Right cardiac atrium (tissue), 5 donors: ENCODE results near the gene P4HA1. TPM values are rescaled to one million over a fixed set of nuclear protein-coding genes. Genes with fewer than 3 reads are reported as not detected.
"Not testable (repeated sequence)": the region's sequence is repeated elsewhere in the genome, so short reads cannot be mapped to it uniquely, and the experiment has no call there.

Source experiments
- ATAC-seq, 2 donors: fragments of 200-7000 bp; cut with Tn5 transposase; one replicate each; pipeline versions ENCODE4 v1.8.0 to v1.9.1; 2020; ENCODE audit warnings: moderate library complexity in 2 of 2, mild to moderate bottlenecking in 1 of 2
- DNase-seq, 3 donors: peaks; one replicate each; pipeline ENCODE4 v3.0.0-alpha.2; 2020
- H3K27ac ChIP-seq: one replicate; pipeline ENCODE4 v1.5.1; 2013; ENCODE audit warnings: mild to moderate bottlenecking, low read length, control low read depth, moderate library complexity
- H3K27me3 ChIP-seq: one replicate; pipeline ENCODE4 v1.6.1; 2013; ENCODE audit not compliant: control insufficient read depth, insufficient read depth
- H3K4me1 ChIP-seq: one replicate; pipeline ENCODE4 v1.6.1; 2013; ENCODE audit warnings: low read length; ENCODE audit not compliant: control insufficient read depth, insufficient read depth
- H3K4me3 ChIP-seq: one replicate; pipeline ENCODE4 v1.5.1; 2013; ENCODE audit warnings: low read length, control low read depth
- H3K9me3 ChIP-seq: one replicate; pipeline ENCODE4 v1.6.1; 2013; ENCODE audit warnings: low read length; ENCODE audit not compliant: control insufficient read depth
- WGBS: extraction: QIAGEN DNeasy Blood & Tissue Kit; methylation state at CpG from one replicate; pipeline ENCODE4 v1.1.7; 2013; 5-methylcytosine and 5-hydroxymethylcytosine counted together
- intact Hi-C, 4 donors: fragments of 100-400 bp; cut with DNase I; formaldehyde crosslinking; loops; one replicate each; pipeline versions ENCODE4 v1.11.0 to v1.14.0; 2022 to 2023
- polyA plus RNA-seq: library from polyadenylated mRNA; stranded (reverse); fragments of 200-250 nt; gene quantifications from one replicate; pipeline ENCODE4 v1.2.3, GENCODE V29; 2013
- total RNA-seq, 4 donors: library from RNA; stranded (reverse); fragmentation: NEBNext Ultra II Directional; extraction: Animal tissue kit (Norgen Biotek cat#: 25700); gene quantifications; one replicate each; pipeline ENCODE4 v1.2.1, GENCODE V29; 2021
- donor health status: healthy with polysubstance abuse.
- donor health status: DM: no; HTN: yes; CAD: no.
- donor health status: DM: no; HTN: no; CAD: no.
- donor health status: DM: no; HTN: yes; CAD: no; lungs with severe emphysema.
- donor health status: DM: yes; HTN: yes; CAD: no.

P4HA1 gene
- total and polyA plus RNA-seq, 5 donors = 21.8 to 55.8 (median 43.5) TPM

GRCh38 chr10:73117976-73118743, 21.5 kb upstream of the P4HA1 start:
- Histone ChIP-seq H3K4me1 (no peaks in the 10 kb centered on the region), H3K27ac (peak overlapping the region; percentile 99), H3K27me3 (no peaks in the 10 kb centered on the region), H3K9me3 (no peaks in the 10 kb centered on the region), H3K4me3 (no peak overlapping the region)
- peak; percentile 62 to 68 for ATAC-seq
- intact Hi-C loops = no loop called here
- 47% methylated on average over 5 of the region's 5 CpGs for WGBS
- DNase-seq = no peak

DNA sequence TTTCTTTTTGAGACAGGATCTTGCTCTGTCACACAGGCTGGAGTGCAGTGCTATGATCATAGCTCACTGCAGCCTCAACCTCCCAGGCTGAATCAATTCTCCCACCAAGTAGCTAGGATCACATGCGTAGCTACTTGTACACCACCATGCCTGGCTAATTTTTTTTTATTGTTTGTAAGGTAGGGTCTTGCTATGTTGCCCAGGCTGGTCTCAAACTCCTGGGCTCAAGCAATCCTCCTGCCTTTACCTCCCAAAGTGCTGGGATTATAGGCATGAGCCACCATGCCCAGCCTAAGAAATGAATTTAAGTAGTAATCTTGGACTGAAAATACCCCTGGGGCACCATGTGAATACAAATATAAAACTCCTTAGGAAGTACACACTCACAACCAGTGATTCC, 19.4 kb upstream of the P4HA1 start:
- Histone ChIP-seq H3K4me3 (no peak overlapping the region), H3K9me3 (no peaks in the 10 kb centered on the region), H3K27me3 (no peaks in the 10 kb centered on the region), H3K4me1 (no peaks in the 10 kb centered on the region), H3K27ac (no peak overlapping the region)
- DNase-seq (no peak), ATAC-seq (no peak)
- WGBS = 95% methylated on average over 1 of the region's 1 CpG
- intact Hi-C loops = no loop called here

DNA sequence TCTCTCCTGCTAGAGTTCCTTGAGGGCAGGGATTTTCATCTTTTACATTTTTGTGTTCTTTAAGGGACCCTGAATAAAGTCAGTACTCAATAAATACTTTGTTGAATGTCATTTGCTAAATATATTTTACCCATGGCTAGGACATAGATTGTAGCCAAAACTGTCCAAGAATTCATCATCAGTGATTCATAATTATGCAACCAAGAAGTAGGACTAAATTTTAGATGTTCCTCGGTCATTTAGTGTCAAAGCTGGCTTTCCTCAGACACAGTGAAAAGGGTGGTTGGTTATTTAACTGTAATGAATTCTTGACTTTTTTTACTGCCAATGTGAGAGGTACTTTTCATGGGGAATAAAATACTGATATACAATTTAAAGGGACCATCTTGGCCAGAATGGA, 16.9 kb upstream of the P4HA1 start:
- no peaks in the 10 kb centered on the region for H3K9me3 ChIP-seq
- intact Hi-C loops = no loop called here
- no peak for ATAC-seq
- no peaks in the 10 kb centered on the region for H3K4me1 ChIP-seq
- H3K27ac ChIP-seq = no peak overlapping the region
- WGBS = 55% methylated on average over 1 of the region's 1 CpG
- H3K4me3 ChIP-seq = no peak overlapping the region
- H3K27me3 ChIP-seq = no peaks in the 10 kb centered on the region
- DNase-seq = no peak

GRCh38 chr10:73112032-73112431, 15.4 kb upstream of the P4HA1 start:
- DNase-seq, ATAC-seq, intact Hi-C loops, H3K9me3 ChIP-seq, H3K4me3 ChIP-seq, H3K27me3 ChIP-seq, H3K4me1 ChIP-seq, H3K27ac ChIP-seq: not testable (repeated sequence)
- 95% methylated on average over 13 of the region's 13 CpGs for WGBS

GRCh38 chr10:73110345-73110849, 13.7 kb upstream of the P4HA1 start, which contains the start of gene NUDT13:
TSS of gene NUDT13 (plus strand) at chr10:73110455. CDS start at chr10:73114366, 3,911 bp downstream.
- Histone ChIP-seq H3K27ac (peak within 1 kb of the TSS; percentile 95), H3K27me3 (no peaks in the 10 kb centered on the region), H3K4me1 (no peaks in the 10 kb centered on the region), H3K9me3 (no peaks in the 10 kb centered on the region), H3K4me3 (peak within 1 kb of the TSS; percentile 95)
- 1% methylated on average over 5 of the region's 5 CpGs for WGBS
- DNase-seq = peak; percentile 68 to 84 (median 73)
- peak; percentile 97 for ATAC-seq
- intact Hi-C loops = no loop called here

DNA sequence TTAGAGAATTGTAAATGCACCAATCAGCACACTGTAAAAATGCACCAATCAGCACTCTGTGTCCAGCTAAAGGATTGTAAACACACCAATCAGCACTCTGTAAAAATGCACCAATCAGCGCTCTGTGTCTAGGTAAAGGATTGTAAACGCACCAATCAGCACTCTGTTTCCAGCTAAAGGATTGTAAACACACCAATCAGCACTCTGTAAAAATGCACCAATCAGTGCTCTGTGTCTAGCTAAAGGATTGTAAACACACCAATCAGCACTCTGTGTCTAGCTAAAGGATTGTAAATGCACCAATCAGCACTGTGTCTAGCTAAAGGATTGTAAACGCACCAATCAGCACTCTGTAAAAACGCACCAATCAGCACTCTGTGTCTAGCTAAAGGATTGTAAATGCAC, 12.6 kb upstream of the P4HA1 start:
- H3K4me1 ChIP-seq, DNase-seq, intact Hi-C loops, H3K27me3 ChIP-seq, H3K4me3 ChIP-seq, ATAC-seq, H3K9me3 ChIP-seq, H3K27ac ChIP-seq: not testable (repeated sequence)
- 81% methylated on average over 4 of the region's 4 CpGs for WGBS

DNA sequence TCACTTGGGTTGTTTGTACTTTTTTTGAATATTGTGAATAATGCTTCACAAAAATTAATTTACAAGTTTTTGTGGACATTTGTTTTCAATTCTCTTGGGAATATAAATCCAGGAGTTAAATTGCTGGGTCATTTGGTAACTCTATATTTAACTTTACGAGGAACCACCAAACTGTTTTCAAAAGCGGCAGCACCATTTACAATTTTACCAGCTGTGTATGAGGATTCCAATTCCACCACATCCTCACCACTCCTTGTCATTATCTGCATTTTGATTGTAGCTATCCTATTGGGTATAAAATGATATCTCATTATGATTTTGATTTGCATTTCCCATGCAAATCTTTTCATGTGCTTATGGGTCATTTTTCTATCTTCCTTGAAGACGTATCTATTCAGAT, 9.6 kb upstream of the P4HA1 start:
- 95% methylated on average over 3 of the region's 3 CpGs for WGBS
- Histone ChIP-seq H3K9me3 (no peaks in the 10 kb centered on the region), H3K27me3 (no peaks in the 10 kb centered on the region), H3K27ac (no peak overlapping the region), H3K4me3 (no peak overlapping the region), H3K4me1 (no peaks in the 10 kb centered on the region)
- DNase-seq (no peak), ATAC-seq (no peak)
- intact Hi-C loops = no loop called here

- DNase-seq (no peak), ATAC-seq (no peak)
- Histone ChIP-seq H3K27ac (no peak overlapping the region), H3K9me3 (no peaks in the 10 kb centered on the region), H3K4me1 (no peaks in the 10 kb centered on the region), H3K27me3 (no peaks in the 10 kb centered on the region), H3K4me3 (no peak overlapping the region)
- 53% methylated on average over 1 of the region's 1 CpG for WGBS
- intact Hi-C loops = loop anchor here in 2 of 4 donors (5.0 to 10.0 kb wide), 2 partner anchors 63 to 66 kb away; partner anchors contain the start of genes ECD (in 1 of the 2) and FAM149B1 (in 1 of the 2)
These were observed 2.5 kb upstream of the P4HA1 start for GRCh38 chr10:73099141-73099540.

DNA sequence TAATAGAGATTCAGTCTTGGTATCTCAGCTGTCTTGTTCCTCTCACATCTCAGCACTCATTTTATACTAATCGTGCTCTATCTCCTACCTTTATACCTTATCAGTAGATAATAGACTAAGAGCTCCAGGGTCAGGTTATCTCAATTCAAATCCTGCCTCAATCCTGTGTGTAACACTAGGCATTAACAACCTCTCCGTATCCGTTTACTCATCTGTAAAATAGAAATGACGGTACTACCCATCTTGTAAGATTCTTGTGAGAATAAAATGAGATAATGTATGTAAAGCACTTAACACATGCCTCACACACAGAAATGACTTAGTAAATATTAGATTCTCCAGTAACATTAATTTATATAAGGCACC, 622 bp upstream of the P4HA1 start:
- intact Hi-C loops = loop anchor here in 2 of 4 donors (5.0 to 10.0 kb wide), 2 partner anchors 65 to 68 kb away; partner anchors contain the start of genes ECD (in 1 of the 2) and FAM149B1 (in 1 of the 2)
- ATAC-seq (no peak), DNase-seq (no peak)
- H3K27me3 ChIP-seq = no peaks in the 10 kb centered on the region
- H3K4me3 ChIP-seq = peak overlapping the region; percentile 31
- 29% methylated on average over 4 of the region's 4 CpGs for WGBS
- no peaks in the 10 kb centered on the region for H3K9me3 ChIP-seq
- no peak overlapping the region for H3K27ac ChIP-seq
- no peaks in the 10 kb centered on the region for H3K4me1 ChIP-seq

- Histone ChIP-seq H3K9me3 (no peaks in the 10 kb centered on the region), H3K27ac (peak overlapping the region; percentile 93), H3K4me3 (peak overlapping the region; percentile 68), H3K4me1 (no peaks in the 10 kb centered on the region), H3K27me3 (no peaks in the 10 kb centered on the region)
- intact Hi-C loops = loop anchor here in 2 of 4 donors (5.0 to 10.0 kb wide), 2 partner anchors 66 to 69 kb away; partner anchors contain the start of genes ECD (in 1 of the 2) and FAM149B1 (in 1 of the 2)
- DNase-seq = peak; percentile 76 to 88 (median 86)
- WGBS = under 1% methylated on average over 29 of the region's 29 CpGs
- peak; percentile 63 to 68 for ATAC-seq
These were observed 621 bp downstream of the P4HA1 start for GRCh38 chr10:73096041-73096448.

- WGBS = 0% methylated on average over 14 of the region's 14 CpGs
- Histone ChIP-seq H3K4me1 (no peaks in the 10 kb centered on the region), H3K27ac (peak overlapping the region; percentile 93), H3K27me3 (no peaks in the 10 kb centered on the region), H3K4me3 (peak overlapping the region; percentile 68), H3K9me3 (no peaks in the 10 kb centered on the region)
- intact Hi-C loops = loop anchor here in 2 of 4 donors (5.0 to 10.0 kb wide), 2 partner anchors 67 to 69 kb away; partner anchors contain the start of genes ECD (in 1 of the 2) and FAM149B1 (in 1 of the 2)
- ATAC-seq (peak in 1 of 2 donors; percentile 10), DNase-seq (peak; percentile 64 to 82 (median 71))
These were observed 1.1 kb downstream of the P4HA1 start for GRCh38 chr10:73095481-73096021.
